Psoas muscle (tissue), 8 donors: ENCODE measurements around the gene ARHGEF16. TPM values are rescaled to one million over a fixed set of nuclear protein-coding genes. Genes with fewer than 3 reads are reported as not detected.

Source experiments
- ATAC-seq, 4 donors: fragments of 200-7000 bp; cut with Tn5 transposase; one replicate each; pipeline ENCODE4 v1.9.1; 2020; ENCODE audit warnings: moderate library complexity in 3 of 4, mild to moderate bottlenecking in 2 of 4
- DNase-seq, 2 donors: peaks; one replicate each; pipeline ENCODE4 v3.0.0-alpha.2; 2020
- H3K27ac ChIP-seq: fragments of 200-600 bp; one replicate; pipeline ENCODE4 v1.8.0; 2022
- H3K27me3 ChIP-seq, 3 donors: fragments of 200-600 bp in 1 of 3; one replicate each; pipeline versions ENCODE4 v1.6.1 to v1.8.0; 2013 to 2022; ENCODE audit warnings: low read length in 2 of 3, mild to moderate bottlenecking in 2 of 3, moderate library complexity in 1 of 3; ENCODE audit not compliant: insufficient read depth in 3 of 3
- H3K36me3 ChIP-seq, 2 donors: fragments of 200-600 bp in 1 of 2; one replicate each; pipeline versions ENCODE4 v1.6.1 to v1.8.0; 2013 to 2022; ENCODE audit warnings: low read depth in 1 of 2, mild to moderate bottlenecking in 1 of 2, moderate library complexity in 1 of 2; ENCODE audit not compliant: insufficient read depth in 1 of 2
- H3K4me1 ChIP-seq: fragments of 200-600 bp; one replicate; pipeline ENCODE4 v1.8.0; 2022
- H3K4me3 ChIP-seq: fragments of 200-600 bp; one replicate; pipeline ENCODE4 v1.8.0; 2022; ENCODE audit warnings: mild to moderate bottlenecking
- H3K9me3 ChIP-seq: fragments of 200-600 bp; one replicate; pipeline ENCODE4 v1.8.0; 2022
- WGBS, 3 donors: extraction: QIAGEN DNeasy Blood & Tissue Kit; methylation state at CpG; one replicate each; pipeline versions ENCODE4 v1.1.6 to v1.1.7; 2013; 5-methylcytosine and 5-hydroxymethylcytosine counted together
- intact Hi-C, 2 donors: fragments of 100-400 bp; cut with DNase I; formaldehyde crosslinking; loops; one replicate each; pipeline versions ENCODE4 v1.11.0 to v1.14.2; 2022
- polyA plus RNA-seq, 3 donors: library from polyadenylated mRNA; stranded (reverse); fragments of 200-250 nt; gene quantifications; one replicate each; pipeline ENCODE4 v1.2.3, GENCODE V29; 2013
- total RNA-seq, 4 donors: library from RNA; stranded (reverse); fragmentation: NEBNext Ultra II Directional in 2 of 4; extraction: Animal tissue kit (Norgen Biotek cat#: 25700) in 2 of 4; gene quantifications; one replicate each; pipeline versions ENCODE4 v1.2.1 to v1.2.4, GENCODE V29; 2021 to 2023
- TF ChIP-seq, protein P1 (sequence below): fragments of 200-600 bp; IDR thresholded peaks from one replicate; pipeline ENCODE4 v1.8.0; 2022; ENCODE audit warnings: antibody characterized with exemption
- donor health status: healthy with polysubstance abuse.
- donor health status: DM: no; HTN: no; CAD: no; lungs with moderate emphysema.
- donor health status: Bipolar disorder and iron deficiency.
- donor health status: healthy.
- donor health status: DM: yes; HTN: yes; CAD: no.
- donor health status: DM: no; HTN: no; CAD: no.
- donor health status: DM: no; HTN: no; CAD: no.
- donor health status: DM: yes; HTN: yes; CAD: no.

Gene ARHGEF16
- total and polyA plus RNA-seq, 7 donors: 0.29 to 0.56 (median 0.51) TPM

DNA sequence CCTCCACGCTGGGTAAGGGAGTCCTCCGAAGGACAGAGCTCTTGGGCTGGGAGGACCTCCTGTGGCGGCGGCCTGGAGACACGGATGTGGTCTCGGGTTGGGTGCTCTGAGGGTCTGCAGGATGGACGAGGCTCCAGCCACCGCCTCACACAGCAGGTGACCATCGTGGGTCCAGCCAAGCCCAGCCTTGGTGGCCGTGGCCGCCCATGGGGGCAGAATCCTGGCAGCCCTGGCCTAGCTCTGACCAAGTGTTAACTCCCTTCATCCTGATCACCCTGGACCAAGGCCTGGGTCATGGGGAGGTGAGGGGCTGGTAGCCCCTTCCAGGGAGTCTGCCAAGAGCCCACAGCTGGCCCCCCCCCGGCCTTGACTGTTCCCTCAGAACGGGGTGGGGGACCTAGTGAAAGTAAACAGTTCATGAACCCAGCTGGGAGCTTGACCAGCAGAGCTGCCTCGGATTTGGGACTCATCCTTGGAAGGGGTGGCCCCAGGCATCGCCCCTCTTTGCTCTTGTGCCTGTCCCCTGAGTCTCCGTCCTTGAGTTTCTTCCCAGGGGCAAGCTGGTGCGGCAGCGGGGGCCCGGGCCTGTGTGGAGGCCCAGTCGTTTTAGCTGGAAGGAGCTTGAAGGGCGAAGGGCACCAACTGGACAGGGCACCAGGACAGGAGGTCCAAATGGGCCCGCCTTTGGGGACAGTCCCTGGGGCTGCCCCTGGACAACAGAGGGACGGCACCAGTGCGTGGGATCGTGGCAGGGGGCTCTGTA, 17.8 kb downstream of the ARHGEF16 start:
- DNase-seq (peak; percentile 12 to 45), ATAC-seq (no peak)
- Histone ChIP-seq H3K4me1 (peaks cover 10% of the 10 kb centered on the region), H3K27ac (no peak overlapping the region), H3K36me3 (no peaks in the 10 kb centered on the region), H3K27me3 (no peaks in the 10 kb centered on the region), H3K9me3 (no peaks in the 10 kb centered on the region), H3K4me3 (no peak overlapping the region)
- intact Hi-C loops: no loop called here
- TF ChIP-seq, protein P1, sequence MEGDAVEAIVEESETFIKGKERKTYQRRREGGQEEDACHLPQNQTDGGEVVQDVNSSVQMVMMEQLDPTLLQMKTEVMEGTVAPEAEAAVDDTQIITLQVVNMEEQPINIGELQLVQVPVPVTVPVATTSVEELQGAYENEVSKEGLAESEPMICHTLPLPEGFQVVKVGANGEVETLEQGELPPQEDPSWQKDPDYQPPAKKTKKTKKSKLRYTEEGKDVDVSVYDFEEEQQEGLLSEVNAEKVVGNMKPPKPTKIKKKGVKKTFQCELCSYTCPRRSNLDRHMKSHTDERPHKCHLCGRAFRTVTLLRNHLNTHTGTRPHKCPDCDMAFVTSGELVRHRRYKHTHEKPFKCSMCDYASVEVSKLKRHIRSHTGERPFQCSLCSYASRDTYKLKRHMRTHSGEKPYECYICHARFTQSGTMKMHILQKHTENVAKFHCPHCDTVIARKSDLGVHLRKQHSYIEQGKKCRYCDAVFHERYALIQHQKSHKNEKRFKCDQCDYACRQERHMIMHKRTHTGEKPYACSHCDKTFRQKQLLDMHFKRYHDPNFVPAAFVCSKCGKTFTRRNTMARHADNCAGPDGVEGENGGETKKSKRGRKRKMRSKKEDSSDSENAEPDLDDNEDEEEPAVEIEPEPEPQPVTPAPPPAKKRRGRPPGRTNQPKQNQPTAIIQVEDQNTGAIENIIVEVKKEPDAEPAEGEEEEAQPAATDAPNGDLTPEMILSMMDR: no peak
- WGBS, 3 donors: 74 to 77% (median 74%) methylated on average over 24 to 25 of the region's 25 CpGs

DNA sequence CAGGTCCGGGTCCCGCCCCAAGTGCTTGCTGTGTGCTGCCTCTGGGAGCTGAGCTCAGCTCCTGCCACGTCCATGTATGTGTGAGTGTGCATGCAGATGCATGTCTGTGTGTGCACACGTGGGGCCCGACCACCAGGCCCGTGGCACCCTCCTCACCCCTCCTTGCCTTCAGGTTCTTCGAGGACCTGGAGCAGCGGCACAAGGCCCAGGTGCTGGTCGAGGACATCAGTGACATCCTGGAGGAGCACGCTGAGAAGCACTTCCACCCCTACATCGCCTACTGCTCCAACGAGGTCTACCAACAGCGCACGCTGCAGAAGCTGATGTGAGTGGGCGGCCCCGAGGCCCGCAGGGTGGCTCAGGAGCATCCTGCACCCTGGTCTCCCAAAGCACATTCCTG, 18.4 kb downstream of the ARHGEF16 start:
- no peak overlapping the region for H3K4me3 ChIP-seq
- intact Hi-C loops: no loop called here
- no peaks in the 10 kb centered on the region for H3K27me3 ChIP-seq
- H3K27ac ChIP-seq: no peak overlapping the region
- TF ChIP-seq, protein P1: no peak
- 87 to 92% (median 91%) methylated on average over 17 of the region's 17 CpGs for WGBS, 3 donors
- H3K9me3 ChIP-seq: no peaks in the 10 kb centered on the region
- no peaks in the 10 kb centered on the region for H3K36me3 ChIP-seq
- peaks cover 10% of the 10 kb centered on the region for H3K4me1 ChIP-seq
- ATAC-seq (no peak), DNase-seq (peak in 1 of 2 donors; percentile 45)

DNA sequence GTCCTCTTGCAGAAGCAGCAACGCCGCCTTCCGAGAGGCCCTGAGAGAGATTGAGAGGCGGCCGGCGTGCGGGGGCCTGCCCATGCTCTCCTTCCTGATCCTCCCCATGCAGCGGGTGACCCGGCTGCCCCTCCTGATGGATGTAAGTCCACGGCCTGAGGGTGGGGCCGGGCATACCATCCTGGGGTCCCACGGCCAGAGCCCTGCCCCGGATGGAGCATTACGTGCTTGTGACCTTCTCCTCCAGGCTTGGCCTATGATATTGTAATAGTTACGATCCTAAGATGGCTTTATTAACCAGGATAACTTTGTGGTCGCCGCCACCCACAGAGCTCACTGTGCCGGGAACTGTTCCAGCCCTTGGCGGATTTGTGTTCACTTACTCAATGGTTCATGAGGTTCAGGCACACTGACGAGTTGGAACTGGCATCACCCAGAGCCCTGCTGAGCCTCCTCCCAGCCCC, 18.9 kb downstream of the ARHGEF16 start:
- Histone ChIP-seq H3K27me3 (no peaks in the 10 kb centered on the region), H3K4me3 (no peak overlapping the region), H3K27ac (no peak overlapping the region), H3K36me3 (no peaks in the 10 kb centered on the region), H3K4me1 (peaks cover 10% of the 10 kb centered on the region), H3K9me3 (no peaks in the 10 kb centered on the region)
- TF ChIP-seq, protein P1: no peak
- DNase-seq (peak in 1 of 2 donors; percentile 28), ATAC-seq (no peak)
- WGBS, 3 donors: 74 to 79% (median 77%) methylated on average over 20 of the region's 20 CpGs
- intact Hi-C loops: no loop called here

DNA sequence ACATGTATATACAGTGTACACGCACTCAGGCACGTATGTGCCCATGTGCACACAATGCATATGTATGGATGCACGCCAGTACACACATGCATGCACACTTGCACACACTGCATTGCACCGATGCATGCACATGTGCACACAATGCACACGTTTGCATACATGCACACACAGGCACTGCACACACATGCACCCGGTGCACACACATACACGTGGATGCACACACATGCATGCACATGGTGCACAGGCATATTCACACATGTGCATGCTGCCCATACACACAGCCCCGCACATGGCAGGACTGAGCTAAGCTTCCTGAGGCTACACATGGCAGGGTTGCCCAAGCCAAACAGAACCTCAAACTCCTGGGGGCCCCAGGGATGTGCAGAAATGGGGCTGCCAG, 19.6 kb downstream of the ARHGEF16 start:
- no peaks in the 10 kb centered on the region for H3K9me3 ChIP-seq
- ATAC-seq: no peak
- H3K27me3 ChIP-seq: no peaks in the 10 kb centered on the region
- WGBS, 3 donors: 91 to 93% (median 91%) methylated on average over 8 of the region's 8 CpGs
- TF ChIP-seq, protein P1: no peak
- no peak overlapping the region for H3K27ac ChIP-seq
- intact Hi-C loops: no loop called here
- H3K4me1 ChIP-seq: peaks cover 10% of the 10 kb centered on the region
- H3K4me3 ChIP-seq: no peak overlapping the region
- no peaks in the 10 kb centered on the region for H3K36me3 ChIP-seq
- DNase-seq: no peak
